Kidney (tissue), 14 donors: Measurements from ENCODE around the gene SNCAIP. TPM values are rescaled to one million over a fixed set of nuclear protein-coding genes. Genes with fewer than 3 reads are reported as not detected.

ENCODE experiments used
- DNase-seq, 5 donors: peaks; one replicate each; pipeline ENCODE4 v3.0.0-alpha.2; 2013 to 2020
- FAIRE-seq: peaks from 2 replicates; lab custom pipeline; 2012; peaks lifted over from hg19 to GRCh38; lab: Jason Lieb, UNC
- H3K27ac ChIP-seq, 2 donors: one replicate each; pipeline ENCODE4 v1.7.0; 2013; ENCODE audit warnings: low read depth in 2 of 2, low read length in 2 of 2, inconsistent platforms in 1 of 2
- H3K27me3 ChIP-seq: one replicate; pipeline ENCODE4 v1.7.1; 2013; ENCODE audit warnings: low read length, inconsistent platforms; ENCODE audit not compliant: control insufficient read depth, insufficient read depth
- H3K36me3 ChIP-seq, 3 donors: one replicate each; pipeline versions ENCODE4 v1.7.0 to v1.7.1; 2013; ENCODE audit warnings: low read length in 3 of 3, control low read depth in 1 of 3, inconsistent platforms in 1 of 3; ENCODE audit not compliant: insufficient read depth in 3 of 3, control insufficient read depth in 2 of 3
- H3K4me1 ChIP-seq, 3 donors: one replicate each; pipeline versions ENCODE4 v1.7.0 to v1.7.1; 2013; ENCODE audit warnings: low read length in 3 of 3, inconsistent platforms in 1 of 3, low read depth in 1 of 3; ENCODE audit not compliant: control insufficient read depth in 2 of 3, insufficient read depth in 2 of 3
- H3K4me3 ChIP-seq, 3 donors: one replicate each; pipeline versions ENCODE4 v1.7.0 to v1.8.1; 2013; ENCODE audit warnings: low read length in 3 of 3, control low read depth in 1 of 3, inconsistent platforms in 1 of 3
- H3K9ac ChIP-seq, 3 donors: one replicate each; pipeline versions ENCODE4 v1.7.0 to v1.7.1; 2013; ENCODE audit warnings: low read length in 3 of 3, control low read depth in 1 of 3, inconsistent platforms in 1 of 3
- H3K9me3 ChIP-seq, 3 donors: one replicate each; pipeline versions ENCODE4 v1.7.0 to v1.7.1; 2013; ENCODE audit warnings: low read length in 3 of 3, control low read depth in 1 of 3, inconsistent platforms in 1 of 3; ENCODE audit not compliant: control insufficient read depth in 2 of 3, insufficient read depth in 1 of 3
- intact Hi-C: fragments of 100-400 bp; cut with DNase I; formaldehyde crosslinking; loops from one replicate; pipeline ENCODE4 v1.11.1; 2022
- polyA plus RNA-seq: library from polyadenylated mRNA; stranded (reverse); fragments of 350-450 nt; fragmentation: Illumina TruSeq; extraction: RNeasy Lipid Tissue Mini Kit (QIAGEN cat#74804); gene quantifications from one replicate; pipeline ENCODE4 v1.2.3, GENCODE V29; 2014; ENCODE audit warnings: low read depth, low replicate concordance; ENCODE audit not compliant: insufficient read depth
- total RNA-seq: library from RNA; stranded (reverse); fragmentation: NEBNext Ultra II Directional; extraction: Animal tissue kit (Norgen Biotek cat#: 25700); gene quantifications from one replicate; pipeline ENCODE4 v1.2.1, GENCODE V29; 2021
- TF ChIP-seq, protein P1 (sequence below): IDR thresholded peaks from 3 replicates; pipeline ENCODE4 v1.5.1; 2012; ENCODE audit warnings: mild to moderate bottlenecking, moderate library complexity, borderline replicate concordance; ENCODE audit not compliant: insufficient read depth; ENCODE audit errors: extremely low read depth
- donor health status: control.
- donor health status: control.
- donor health status: control.
- donor health status: control.
- donor health status: control.
- donor health status: DM: yes; HTN: yes; CAD: no.
- donor health status: Normal renal cell carcinoma (clear cell type).

Gene SNCAIP
- total and polyA plus RNA-seq, 2 donors from 2014 or later: 0.82 to 7.8 TPM

DNA sequence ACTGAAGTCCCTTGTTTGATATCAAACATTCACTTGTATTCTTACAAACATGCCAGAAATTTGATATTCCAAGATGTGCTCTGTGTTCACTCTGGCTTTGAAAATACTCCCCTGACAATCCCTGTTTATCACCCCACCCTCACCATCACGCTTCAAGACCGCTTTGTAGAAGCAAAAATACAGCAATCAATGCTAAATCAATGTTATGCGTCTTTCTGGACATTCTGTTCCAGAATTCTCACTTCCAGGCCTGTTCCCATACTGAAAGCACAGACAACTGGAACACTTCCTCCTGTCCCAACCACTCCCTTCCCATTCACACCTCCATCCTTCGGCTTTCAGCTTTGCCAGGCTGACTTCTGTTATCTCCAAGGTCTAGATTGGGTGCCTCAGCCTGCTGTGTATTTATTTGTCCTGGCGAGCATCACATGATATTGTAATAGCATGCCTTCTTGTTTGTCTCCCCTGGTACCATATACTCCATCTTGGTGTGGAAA, 72.8 kb downstream of the SNCAIP start:
- H3K4me3 ChIP-seq: no peak overlapping the region
- no peaks in the 10 kb centered on the region for H3K27me3 ChIP-seq
- H3K27ac ChIP-seq: no peak overlapping the region
- intact Hi-C loops: no loop called here
- H3K9me3 ChIP-seq: no peaks in the 10 kb centered on the region
- H3K4me1 ChIP-seq: no peaks in the 10 kb centered on the region
- no peaks in the 10 kb centered on the region for H3K36me3 ChIP-seq
- H3K9ac ChIP-seq: no peak overlapping the region
- TF ChIP-seq, protein P1, sequence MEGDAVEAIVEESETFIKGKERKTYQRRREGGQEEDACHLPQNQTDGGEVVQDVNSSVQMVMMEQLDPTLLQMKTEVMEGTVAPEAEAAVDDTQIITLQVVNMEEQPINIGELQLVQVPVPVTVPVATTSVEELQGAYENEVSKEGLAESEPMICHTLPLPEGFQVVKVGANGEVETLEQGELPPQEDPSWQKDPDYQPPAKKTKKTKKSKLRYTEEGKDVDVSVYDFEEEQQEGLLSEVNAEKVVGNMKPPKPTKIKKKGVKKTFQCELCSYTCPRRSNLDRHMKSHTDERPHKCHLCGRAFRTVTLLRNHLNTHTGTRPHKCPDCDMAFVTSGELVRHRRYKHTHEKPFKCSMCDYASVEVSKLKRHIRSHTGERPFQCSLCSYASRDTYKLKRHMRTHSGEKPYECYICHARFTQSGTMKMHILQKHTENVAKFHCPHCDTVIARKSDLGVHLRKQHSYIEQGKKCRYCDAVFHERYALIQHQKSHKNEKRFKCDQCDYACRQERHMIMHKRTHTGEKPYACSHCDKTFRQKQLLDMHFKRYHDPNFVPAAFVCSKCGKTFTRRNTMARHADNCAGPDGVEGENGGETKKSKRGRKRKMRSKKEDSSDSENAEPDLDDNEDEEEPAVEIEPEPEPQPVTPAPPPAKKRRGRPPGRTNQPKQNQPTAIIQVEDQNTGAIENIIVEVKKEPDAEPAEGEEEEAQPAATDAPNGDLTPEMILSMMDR: no peak
- FAIRE-seq: no peak
- no peak for DNase-seq

DNA sequence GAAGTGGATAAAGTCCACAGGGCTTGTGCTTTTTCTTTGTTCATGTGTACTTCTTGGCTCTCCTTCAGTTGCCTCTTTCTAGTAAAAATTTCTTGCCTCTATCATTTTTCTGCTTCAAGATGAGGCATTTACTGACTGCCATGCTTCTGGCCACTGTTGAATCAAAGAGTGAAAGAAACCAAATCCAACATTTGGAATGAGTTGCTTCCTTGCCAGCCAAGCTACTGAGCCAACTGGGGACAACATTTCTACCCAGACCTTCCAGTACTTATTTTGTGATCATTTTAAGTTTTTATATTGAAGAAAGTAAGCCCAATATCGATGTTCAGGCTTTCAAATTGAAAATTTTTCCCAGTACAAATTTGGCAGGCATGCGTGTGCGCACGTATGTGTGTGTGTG, 73.2 kb downstream of the SNCAIP start:
- Histone ChIP-seq H3K4me3 (no peak overlapping the region), H3K9ac (no peak overlapping the region), H3K36me3 (no peaks in the 10 kb centered on the region), H3K4me1 (no peaks in the 10 kb centered on the region), H3K9me3 (no peaks in the 10 kb centered on the region), H3K27ac (no peak overlapping the region), H3K27me3 (no peaks in the 10 kb centered on the region)
- intact Hi-C loops: no loop called here
- TF ChIP-seq, protein P1: no peak
- DNase-seq: no peak
- no peak for FAIRE-seq

DNA sequence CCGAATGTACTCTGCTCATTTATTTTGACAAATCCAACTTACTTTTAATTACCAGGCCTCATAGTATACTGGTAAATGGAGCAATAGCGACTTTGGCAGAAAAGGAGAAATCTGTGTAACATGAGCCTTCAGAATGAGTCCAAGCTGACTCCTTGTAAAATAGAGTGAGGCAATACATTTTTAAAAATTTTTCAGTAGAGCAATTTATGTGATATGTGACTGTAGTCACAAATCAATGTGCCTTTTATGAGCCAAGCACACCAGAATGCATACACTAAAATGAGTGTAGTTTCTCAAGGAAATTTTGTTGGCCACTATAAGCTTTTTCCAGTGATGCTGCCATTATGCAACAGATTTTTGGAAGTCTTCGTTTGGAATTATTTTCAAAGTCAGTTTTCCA, 73.8 kb downstream of the SNCAIP start:
- TF ChIP-seq, protein P1: no peak
- Histone ChIP-seq H3K27ac (no peak overlapping the region), H3K27me3 (no peaks in the 10 kb centered on the region), H3K4me3 (no peak overlapping the region), H3K9ac (no peak overlapping the region), H3K9me3 (no peaks in the 10 kb centered on the region), H3K4me1 (no peaks in the 10 kb centered on the region), H3K36me3 (no peaks in the 10 kb centered on the region)
- peak in 1 of 5 donors; percentile 20 for DNase-seq
- intact Hi-C loops: no loop called here
- no peak for FAIRE-seq

DNA sequence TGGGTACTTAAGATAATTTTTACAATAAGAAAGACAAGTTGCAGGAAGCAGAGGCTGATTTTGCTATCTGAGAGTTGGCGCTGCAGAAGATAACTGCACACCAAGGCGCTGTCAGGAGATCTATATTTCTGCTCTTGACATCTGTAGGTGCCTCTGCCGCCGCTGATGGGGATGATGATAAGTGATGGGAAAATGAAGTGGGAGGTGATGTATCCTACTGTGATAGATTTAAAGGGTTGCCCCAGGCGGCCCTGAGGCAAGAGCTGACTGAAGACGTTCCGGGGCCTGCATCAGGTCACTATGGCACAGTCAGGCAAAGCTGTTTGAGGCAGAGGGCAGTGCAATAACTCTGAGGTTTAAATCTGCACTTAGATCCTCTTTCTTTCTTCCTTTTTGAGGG, 78.1 kb downstream of the SNCAIP start:
- Histone ChIP-seq H3K27ac (no peak overlapping the region), H3K9ac (no peak overlapping the region), H3K9me3 (no peaks in the 10 kb centered on the region), H3K4me3 (no peak overlapping the region), H3K4me1 (no peaks in the 10 kb centered on the region), H3K36me3 (no peaks in the 10 kb centered on the region), H3K27me3 (no peaks in the 10 kb centered on the region)
- FAIRE-seq: no peak
- TF ChIP-seq, protein P1: no peak
- intact Hi-C loops: no loop called here
- DNase-seq: no peak
